ENCODE measurements around the gene LONP2.

DNA sequence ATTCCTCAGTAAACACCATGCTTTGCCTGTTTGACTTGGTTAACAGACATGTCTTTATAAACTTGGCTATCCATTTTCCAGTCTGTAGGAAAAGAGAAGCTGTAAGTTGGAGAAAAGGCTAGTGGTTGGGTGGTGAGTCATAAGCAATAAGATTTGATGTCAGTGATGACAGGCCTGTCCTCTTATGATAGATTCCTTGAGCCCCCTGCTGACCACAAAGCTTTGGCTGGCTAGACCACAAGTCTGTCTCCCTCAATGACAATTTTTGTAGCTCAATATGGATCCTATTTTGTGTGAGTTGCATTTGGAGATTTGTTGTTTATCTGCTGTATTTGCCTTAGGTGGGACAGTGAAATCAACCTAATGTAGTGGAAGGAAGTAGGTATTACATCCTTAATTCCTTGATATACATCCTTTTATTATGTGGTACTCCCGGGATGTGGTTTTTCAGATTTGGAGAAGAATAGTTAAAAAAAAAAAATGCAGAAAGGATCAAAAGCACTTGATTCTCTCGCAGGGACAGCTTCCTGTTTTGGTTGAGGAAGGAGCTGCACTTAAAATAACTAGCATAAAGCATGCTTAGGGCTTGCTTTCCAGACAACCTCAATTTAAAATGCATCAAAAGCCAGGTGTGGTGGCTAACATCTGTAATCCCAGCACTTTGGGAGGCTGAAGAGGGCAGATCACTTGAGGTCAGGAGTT, 73.7 kb downstream of the LONP2 start:
- TF ChIP-seq POLR2AphosphoS5 (IDR thresholded peaks at IDR 0.05; ENCODE audit: low read depth) = no peak
- TF ChIP-seq EZH2 (IDR thresholded peaks at IDR 0.05; ENCODE audit: low read depth, unreplicated experiment) = no peak
- TF ChIP-seq CREB1 (CRISPR knock-in tag; IDR thresholded peaks at IDR 0.05; ENCODE audit: low read depth) = no peak
- TF ChIP-seq, protein P1, sequence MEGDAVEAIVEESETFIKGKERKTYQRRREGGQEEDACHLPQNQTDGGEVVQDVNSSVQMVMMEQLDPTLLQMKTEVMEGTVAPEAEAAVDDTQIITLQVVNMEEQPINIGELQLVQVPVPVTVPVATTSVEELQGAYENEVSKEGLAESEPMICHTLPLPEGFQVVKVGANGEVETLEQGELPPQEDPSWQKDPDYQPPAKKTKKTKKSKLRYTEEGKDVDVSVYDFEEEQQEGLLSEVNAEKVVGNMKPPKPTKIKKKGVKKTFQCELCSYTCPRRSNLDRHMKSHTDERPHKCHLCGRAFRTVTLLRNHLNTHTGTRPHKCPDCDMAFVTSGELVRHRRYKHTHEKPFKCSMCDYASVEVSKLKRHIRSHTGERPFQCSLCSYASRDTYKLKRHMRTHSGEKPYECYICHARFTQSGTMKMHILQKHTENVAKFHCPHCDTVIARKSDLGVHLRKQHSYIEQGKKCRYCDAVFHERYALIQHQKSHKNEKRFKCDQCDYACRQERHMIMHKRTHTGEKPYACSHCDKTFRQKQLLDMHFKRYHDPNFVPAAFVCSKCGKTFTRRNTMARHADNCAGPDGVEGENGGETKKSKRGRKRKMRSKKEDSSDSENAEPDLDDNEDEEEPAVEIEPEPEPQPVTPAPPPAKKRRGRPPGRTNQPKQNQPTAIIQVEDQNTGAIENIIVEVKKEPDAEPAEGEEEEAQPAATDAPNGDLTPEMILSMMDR (conservative IDR thresholded peaks at IDR 0.05; ENCODE audit: low read depth in 2 of 2) = peak in 1 of 2 experiments; percentile 8; a peak in 1 of 4 replicates
- TF ChIP-seq, protein P2, sequence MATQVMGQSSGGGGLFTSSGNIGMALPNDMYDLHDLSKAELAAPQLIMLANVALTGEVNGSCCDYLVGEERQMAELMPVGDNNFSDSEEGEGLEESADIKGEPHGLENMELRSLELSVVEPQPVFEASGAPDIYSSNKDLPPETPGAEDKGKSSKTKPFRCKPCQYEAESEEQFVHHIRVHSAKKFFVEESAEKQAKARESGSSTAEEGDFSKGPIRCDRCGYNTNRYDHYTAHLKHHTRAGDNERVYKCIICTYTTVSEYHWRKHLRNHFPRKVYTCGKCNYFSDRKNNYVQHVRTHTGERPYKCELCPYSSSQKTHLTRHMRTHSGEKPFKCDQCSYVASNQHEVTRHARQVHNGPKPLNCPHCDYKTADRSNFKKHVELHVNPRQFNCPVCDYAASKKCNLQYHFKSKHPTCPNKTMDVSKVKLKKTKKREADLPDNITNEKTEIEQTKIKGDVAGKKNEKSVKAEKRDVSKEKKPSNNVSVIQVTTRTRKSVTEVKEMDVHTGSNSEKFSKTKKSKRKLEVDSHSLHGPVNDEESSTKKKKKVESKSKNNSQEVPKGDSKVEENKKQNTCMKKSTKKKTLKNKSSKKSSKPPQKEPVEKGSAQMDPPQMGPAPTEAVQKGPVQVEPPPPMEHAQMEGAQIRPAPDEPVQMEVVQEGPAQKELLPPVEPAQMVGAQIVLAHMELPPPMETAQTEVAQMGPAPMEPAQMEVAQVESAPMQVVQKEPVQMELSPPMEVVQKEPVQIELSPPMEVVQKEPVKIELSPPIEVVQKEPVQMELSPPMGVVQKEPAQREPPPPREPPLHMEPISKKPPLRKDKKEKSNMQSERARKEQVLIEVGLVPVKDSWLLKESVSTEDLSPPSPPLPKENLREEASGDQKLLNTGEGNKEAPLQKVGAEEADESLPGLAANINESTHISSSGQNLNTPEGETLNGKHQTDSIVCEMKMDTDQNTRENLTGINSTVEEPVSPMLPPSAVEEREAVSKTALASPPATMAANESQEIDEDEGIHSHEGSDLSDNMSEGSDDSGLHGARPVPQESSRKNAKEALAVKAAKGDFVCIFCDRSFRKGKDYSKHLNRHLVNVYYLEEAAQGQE (IDR thresholded peaks at IDR 0.05; ENCODE audit: unreplicated experiment) = no peak
- TF ChIP-seq ZNF331 (CRISPR knock-in tag; IDR thresholded peaks at IDR 0.05; ENCODE audit: low read depth) = no peak
- no peak for TF ChIP-seq ETS1 (IDR thresholded peaks at IDR 0.05)
- no peak for TF ChIP-seq NANOG (IDR thresholded peaks at IDR 0.05; ENCODE audit: borderline replicate concordance)
- no peak for TF ChIP-seq EZH2phosphoT487 (IDR thresholded peaks at IDR 0.05; ENCODE audit: unreplicated experiment)
- TF ChIP-seq JUNB (IDR thresholded peaks at IDR 0.05; ENCODE audit: unreplicated experiment) = no peak
- no peak for TF ChIP-seq STAT1 (IDR thresholded peaks at IDR 0.05; ENCODE audit: unreplicated experiment)
- TF ChIP-seq, protein P3, sequence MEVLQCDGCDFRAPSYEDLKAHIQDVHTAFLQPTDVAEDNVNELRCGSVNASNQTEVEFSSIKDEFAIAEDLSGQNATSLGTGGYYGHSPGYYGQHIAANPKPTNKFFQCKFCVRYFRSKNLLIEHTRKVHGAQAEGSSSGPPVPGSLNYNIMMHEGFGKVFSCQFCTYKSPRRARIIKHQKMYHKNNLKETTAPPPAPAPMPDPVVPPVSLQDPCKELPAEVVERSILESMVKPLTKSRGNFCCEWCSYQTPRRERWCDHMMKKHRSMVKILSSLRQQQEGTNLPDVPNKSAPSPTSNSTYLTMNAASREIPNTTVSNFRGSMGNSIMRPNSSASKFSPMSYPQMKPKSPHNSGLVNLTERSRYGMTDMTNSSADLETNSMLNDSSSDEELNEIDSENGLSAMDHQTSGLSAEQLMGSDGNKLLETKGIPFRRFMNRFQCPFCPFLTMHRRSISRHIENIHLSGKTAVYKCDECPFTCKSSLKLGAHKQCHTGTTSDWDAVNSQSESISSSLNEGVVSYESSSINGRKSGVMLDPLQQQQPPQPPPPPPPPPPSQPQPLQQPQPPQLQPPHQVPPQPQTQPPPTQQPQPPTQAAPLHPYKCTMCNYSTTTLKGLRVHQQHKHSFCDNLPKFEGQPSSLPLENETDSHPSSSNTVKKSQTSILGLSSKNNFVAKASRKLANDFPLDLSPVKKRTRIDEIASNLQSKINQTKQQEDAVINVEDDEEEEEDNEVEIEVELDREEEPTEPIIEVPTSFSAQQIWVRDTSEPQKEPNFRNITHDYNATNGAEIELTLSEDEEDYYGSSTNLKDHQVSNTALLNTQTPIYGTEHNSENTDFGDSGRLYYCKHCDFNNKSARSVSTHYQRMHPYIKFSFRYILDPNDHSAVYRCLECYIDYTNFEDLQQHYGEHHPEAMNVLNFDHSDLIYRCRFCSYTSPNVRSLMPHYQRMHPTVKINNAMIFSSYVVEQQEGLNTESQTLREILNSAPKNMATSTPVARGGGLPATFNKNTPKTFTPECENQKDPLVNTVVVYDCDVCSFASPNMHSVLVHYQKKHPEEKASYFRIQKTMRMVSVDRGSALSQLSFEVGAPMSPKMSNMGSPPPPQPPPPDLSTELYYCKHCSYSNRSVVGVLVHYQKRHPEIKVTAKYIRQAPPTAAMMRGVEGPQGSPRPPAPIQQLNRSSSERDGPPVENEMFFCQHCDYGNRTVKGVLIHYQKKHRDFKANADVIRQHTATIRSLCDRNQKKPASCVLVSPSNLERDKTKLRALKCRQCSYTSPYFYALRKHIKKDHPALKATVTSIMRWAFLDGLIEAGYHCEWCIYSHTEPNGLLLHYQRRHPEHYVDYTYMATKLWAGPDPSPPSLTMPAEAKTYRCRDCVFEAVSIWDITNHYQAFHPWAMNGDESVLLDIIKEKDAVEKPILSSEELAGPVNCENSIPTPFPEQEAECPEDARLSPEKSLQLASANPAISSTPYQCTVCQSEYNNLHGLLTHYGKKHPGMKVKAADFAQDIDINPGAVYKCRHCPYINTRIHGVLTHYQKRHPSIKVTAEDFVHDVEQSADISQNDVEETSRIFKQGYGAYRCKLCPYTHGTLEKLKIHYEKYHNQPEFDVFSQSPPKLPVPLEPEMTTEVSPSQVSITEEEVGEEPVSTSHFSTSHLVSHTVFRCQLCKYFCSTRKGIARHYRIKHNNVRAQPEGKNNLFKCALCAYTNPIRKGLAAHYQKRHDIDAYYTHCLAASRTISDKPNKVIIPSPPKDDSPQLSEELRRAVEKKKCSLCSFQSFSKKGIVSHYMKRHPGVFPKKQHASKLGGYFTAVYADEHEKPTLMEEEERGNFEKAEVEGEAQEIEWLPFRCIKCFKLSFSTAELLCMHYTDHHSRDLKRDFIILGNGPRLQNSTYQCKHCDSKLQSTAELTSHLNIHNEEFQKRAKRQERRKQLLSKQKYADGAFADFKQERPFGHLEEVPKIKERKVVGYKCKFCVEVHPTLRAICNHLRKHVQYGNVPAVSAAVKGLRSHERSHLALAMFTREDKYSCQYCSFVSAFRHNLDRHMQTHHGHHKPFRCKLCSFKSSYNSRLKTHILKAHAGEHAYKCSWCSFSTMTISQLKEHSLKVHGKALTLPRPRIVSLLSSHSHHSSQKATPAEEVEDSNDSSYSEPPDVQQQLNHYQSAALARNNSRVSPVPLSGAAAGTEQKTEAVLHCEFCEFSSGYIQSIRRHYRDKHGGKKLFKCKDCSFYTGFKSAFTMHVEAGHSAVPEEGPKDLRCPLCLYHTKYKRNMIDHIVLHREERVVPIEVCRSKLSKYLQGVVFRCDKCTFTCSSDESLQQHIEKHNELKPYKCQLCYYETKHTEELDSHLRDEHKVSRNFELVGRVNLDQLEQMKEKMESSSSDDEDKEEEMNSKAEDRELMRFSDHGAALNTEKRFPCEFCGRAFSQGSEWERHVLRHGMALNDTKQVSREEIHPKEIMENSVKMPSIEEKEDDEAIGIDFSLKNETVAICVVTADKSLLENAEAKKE (CRISPR knock-in tag; IDR thresholded peaks at IDR 0.05) = no peak
- TF ChIP-seq ZNF114 (CRISPR knock-in tag; IDR thresholded peaks at IDR 0.05) = no peak

Data from GM23338 (cell line).